Spinal cord (tissue), 10 donors: ENCODE measurements around the gene ADAMTS12. TPM values are rescaled to one million over a fixed set of nuclear protein-coding genes. Genes with fewer than 3 reads are reported as not detected.
A peak's percentile ranks its signal among the peaks of the same experiment; 100 is the strongest.

Experiments
- DNase-seq, 6 donors: peaks; one replicate each; pipeline versions ENCODE4 v3.0.0 to v3.0.0-alpha.2; 2013 to 2015; ENCODE audit warnings: low spot score in 6 of 6, low read depth in 4 of 6
- H3K27ac ChIP-seq: one replicate; pipeline ENCODE4 v1.5.1; 2013; ENCODE audit warnings: low read depth, low read length, control low read depth
- H3K27me3 ChIP-seq: one replicate; pipeline ENCODE4 v1.6.1; 2013; ENCODE audit warnings: low read length; ENCODE audit not compliant: control insufficient read depth, insufficient read depth
- H3K36me3 ChIP-seq: one replicate; pipeline ENCODE4 v1.6.1; 2013; ENCODE audit warnings: low read length; ENCODE audit not compliant: control insufficient read depth, insufficient read depth
- H3K4me1 ChIP-seq: one replicate; pipeline ENCODE4 v1.6.1; 2013; ENCODE audit warnings: low read length; ENCODE audit not compliant: control insufficient read depth, insufficient read depth
- H3K4me3 ChIP-seq: one replicate; pipeline ENCODE4 v1.5.1; 2013; ENCODE audit warnings: low read depth, low read length, control low read depth
- H3K9me3 ChIP-seq: one replicate; pipeline ENCODE4 v1.6.1; 2013; ENCODE audit warnings: low read length; ENCODE audit not compliant: control insufficient read depth, insufficient read depth
- WGBS: methylation state at CpG from one replicate; pipeline ENCODE4 v1.1.5; 2013; ENCODE audit warnings: missing lambda C conversion rate; ENCODE audit not compliant: insufficient coverage; 5-methylcytosine and 5-hydroxymethylcytosine counted together
- long read RNA-seq, 4 donors: transcript quantifications; one replicate each; lab custom pipeline, GENCODE V29; 2026
- polyA plus RNA-seq, 2 donors: library from polyadenylated mRNA; unstranded; fragments of 120-200 nt; gene quantifications; one replicate each; pipeline ENCODE4 v1.2.1, GENCODE V29; 2013; ENCODE audit not compliant: insufficient read length in 2 of 2
- total RNA-seq, 2 donors: library from RNA; depleted of rRNA in 1 of 2; stranded (reverse); fragments of 120-200 nt in 1 of 2; fragments of >200 nt in 1 of 2; gene quantifications; one replicate each; pipeline versions ENCODE4 v1.2.3 to v1.2.4, GENCODE V29; 2013 to 2014
- donor health status: healthy.

Gene ADAMTS12, protein sequence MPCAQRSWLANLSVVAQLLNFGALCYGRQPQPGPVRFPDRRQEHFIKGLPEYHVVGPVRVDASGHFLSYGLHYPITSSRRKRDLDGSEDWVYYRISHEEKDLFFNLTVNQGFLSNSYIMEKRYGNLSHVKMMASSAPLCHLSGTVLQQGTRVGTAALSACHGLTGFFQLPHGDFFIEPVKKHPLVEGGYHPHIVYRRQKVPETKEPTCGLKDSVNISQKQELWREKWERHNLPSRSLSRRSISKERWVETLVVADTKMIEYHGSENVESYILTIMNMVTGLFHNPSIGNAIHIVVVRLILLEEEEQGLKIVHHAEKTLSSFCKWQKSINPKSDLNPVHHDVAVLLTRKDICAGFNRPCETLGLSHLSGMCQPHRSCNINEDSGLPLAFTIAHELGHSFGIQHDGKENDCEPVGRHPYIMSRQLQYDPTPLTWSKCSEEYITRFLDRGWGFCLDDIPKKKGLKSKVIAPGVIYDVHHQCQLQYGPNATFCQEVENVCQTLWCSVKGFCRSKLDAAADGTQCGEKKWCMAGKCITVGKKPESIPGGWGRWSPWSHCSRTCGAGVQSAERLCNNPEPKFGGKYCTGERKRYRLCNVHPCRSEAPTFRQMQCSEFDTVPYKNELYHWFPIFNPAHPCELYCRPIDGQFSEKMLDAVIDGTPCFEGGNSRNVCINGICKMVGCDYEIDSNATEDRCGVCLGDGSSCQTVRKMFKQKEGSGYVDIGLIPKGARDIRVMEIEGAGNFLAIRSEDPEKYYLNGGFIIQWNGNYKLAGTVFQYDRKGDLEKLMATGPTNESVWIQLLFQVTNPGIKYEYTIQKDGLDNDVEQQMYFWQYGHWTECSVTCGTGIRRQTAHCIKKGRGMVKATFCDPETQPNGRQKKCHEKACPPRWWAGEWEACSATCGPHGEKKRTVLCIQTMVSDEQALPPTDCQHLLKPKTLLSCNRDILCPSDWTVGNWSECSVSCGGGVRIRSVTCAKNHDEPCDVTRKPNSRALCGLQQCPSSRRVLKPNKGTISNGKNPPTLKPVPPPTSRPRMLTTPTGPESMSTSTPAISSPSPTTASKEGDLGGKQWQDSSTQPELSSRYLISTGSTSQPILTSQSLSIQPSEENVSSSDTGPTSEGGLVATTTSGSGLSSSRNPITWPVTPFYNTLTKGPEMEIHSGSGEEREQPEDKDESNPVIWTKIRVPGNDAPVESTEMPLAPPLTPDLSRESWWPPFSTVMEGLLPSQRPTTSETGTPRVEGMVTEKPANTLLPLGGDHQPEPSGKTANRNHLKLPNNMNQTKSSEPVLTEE (N-terminal part only)
- 10 to 100 TPM; 18.4 to 44.5 TPM for total RNA-seq
- 1 to 10 TPM; 8.1 to 8.7 TPM for polyA plus RNA-seq
- long read RNA-seq, donor 1, partial matches to known transcripts, result 0 of 1 reads
- long read RNA-seq, donor 1, other reads (novel, unspliced or antisense), result 0 of 1 reads
- long read RNA-seq, donor 2, result 0 reads
- long read RNA-seq, donor 3, partial matches to known transcripts, result 0 of 1 reads
- long read RNA-seq, donor 3, other reads (novel, unspliced or antisense), result 0 of 1 reads
- long read RNA-seq, donor 4, partial matches to known transcripts, result 0 of 2 reads
- long read RNA-seq, donor 4, other reads (novel, unspliced or antisense), result 0 of 2 reads

DNA sequence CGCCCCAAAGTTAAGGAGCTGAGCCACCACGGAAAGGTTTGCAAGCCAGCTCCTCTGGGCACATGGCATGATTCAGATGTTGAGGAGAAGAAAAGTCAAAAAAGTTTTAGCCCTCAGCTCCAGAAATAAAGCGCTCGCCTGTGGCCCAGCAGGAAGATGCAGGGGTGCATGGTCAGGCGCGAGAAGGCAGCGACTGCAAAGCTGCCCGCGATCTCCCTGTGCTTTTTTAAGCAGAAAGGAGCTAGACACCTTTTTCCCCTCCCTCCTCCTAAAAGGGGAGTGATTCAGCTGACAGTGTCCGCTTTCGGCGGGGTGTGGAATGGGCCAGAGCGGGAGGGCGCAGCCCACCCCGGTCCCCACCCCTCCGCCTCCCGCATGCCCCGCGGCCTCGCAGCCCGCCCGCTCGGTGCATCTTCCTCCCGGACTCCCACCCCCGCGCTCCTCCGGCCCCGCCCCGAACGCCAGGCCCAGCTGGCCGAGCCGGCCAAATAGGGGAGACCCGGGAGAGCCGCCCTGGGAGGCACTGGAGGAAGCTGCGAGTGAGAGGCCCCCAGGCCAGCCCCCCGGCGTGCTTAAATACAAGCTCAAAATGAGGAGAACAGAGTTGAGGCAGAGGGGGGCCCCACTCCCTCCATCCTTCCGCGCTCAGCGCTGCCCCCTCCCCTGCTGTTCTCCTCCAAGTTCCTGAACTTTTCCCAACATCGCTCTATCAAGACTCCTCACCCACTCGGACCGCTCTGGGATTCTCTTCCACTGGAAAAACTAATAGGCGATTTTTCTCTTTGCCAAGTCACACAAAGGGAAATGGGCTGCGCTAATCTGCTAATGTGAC lies at the start of gene ADAMTS12:
ADAMTS12 (minus strand) TSS at position 203 of the 832 bp plus-strand sequence; CDS start at position 69, 134 bp downstream.
- peak within 1 kb of the TSS; percentile 51 for H3K4me3 ChIP-seq
- H3K27me3 ChIP-seq, result peaks cover 13% of the 10 kb centered on the region
- H3K9me3 ChIP-seq, result peaks cover 5% of the 10 kb centered on the region
- DNase-seq, result peak in 3 of 6 donors; percentile 9 to 68 (median 67)
- peaks cover 18% of the 10 kb centered on the region for H3K4me1 ChIP-seq
- no peaks in the 10 kb centered on the region for H3K36me3 ChIP-seq
- 3% methylated on average over 35 of the region's 45 CpGs for WGBS
- peak within 1 kb of the TSS; percentile 67 for H3K27ac ChIP-seq

DNA sequence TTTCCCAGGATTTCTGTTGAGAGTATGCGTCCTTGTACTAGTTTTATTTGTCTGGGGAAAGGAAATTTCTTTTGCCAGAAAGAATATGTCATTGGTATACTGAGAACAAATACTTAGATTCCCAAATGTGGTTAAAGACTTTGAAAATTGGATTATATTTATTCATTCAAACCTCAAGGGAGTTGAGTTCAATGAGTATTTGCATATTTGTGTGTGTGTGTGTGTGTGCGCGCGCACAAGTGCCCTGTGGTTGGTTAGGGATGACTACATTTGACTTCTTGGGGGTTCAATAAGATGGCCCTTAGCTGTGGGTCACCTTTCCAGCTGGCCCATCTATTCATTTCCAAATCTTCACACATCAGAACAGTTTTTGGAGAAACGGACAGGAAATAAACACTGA lies 49.3 kb upstream of the ADAMTS12 start:
- no peaks in the 10 kb centered on the region for H3K36me3 ChIP-seq
- DNase-seq, result no peak
- no peaks in the 10 kb centered on the region for H3K9me3 ChIP-seq
- no CpG with 5 or more reads among the region's 5 CpGs for WGBS
- peaks cover 51% of the 10 kb centered on the region for H3K27me3 ChIP-seq
- no peak overlapping the region for H3K4me3 ChIP-seq
- no peak overlapping the region for H3K27ac ChIP-seq
- peaks cover 29% of the 10 kb centered on the region for H3K4me1 ChIP-seq

GRCh38 chr5:33939556-33940262 lies 47.9 kb upstream of the ADAMTS12 start:
- H3K4me3 ChIP-seq, result no peak overlapping the region
- H3K9me3 ChIP-seq, result no peaks in the 10 kb centered on the region
- 93% methylated on average over 3 of the region's 8 CpGs for WGBS
- no peak for DNase-seq
- H3K27me3 ChIP-seq, result peaks cover 60% of the 10 kb centered on the region
- peaks cover 33% of the 10 kb centered on the region for H3K4me1 ChIP-seq
- no peak overlapping the region for H3K27ac ChIP-seq
- H3K36me3 ChIP-seq, result no peaks in the 10 kb centered on the region

DNA sequence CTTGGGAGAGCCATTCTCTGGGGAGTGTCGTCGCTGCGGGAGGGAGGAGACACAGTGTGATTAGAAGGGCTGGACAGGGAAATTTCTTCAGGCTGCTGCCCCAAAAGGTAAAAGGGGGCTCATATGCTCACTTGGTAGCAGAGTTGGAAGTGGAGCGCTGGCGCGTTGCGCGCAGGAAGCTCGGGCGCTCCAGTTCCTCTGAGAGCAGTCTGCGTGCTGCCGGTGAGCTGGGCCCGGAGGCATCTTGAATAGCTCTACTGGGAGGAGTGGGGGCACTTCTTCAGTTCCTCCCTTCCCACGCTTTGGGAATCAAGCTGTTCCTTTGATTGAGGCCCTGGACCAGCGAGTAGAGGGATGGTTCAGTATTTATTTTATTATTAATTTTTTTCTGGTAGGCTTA lies 47.1 kb upstream of the ADAMTS12 start:
- H3K36me3 ChIP-seq, result no peaks in the 10 kb centered on the region
- H3K4me1 ChIP-seq, result peaks cover 33% of the 10 kb centered on the region
- no peak overlapping the region for H3K27ac ChIP-seq
- 12% methylated on average over 13 of the region's 15 CpGs for WGBS
- peaks cover 60% of the 10 kb centered on the region for H3K27me3 ChIP-seq
- DNase-seq, result peak in 1 of 6 donors; percentile 30
- no peaks in the 10 kb centered on the region for H3K9me3 ChIP-seq
- no peak overlapping the region for H3K4me3 ChIP-seq

DNA sequence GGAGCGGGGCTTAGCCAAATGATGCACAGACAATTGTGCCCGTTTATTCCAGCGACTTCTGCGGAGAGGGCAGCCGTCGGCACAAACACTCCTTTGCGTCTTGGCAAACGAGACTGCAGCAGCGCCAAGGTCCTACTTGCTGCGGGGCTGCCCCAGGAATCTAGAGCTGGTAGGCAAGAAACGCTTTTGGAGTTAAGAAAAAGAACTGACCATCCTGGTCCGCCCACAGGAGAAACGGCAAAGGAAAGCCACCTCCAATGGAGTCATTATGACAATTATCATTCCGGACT lies 46.7 kb upstream of the ADAMTS12 start:
- Histone ChIP-seq H3K9me3 (no peaks in the 10 kb centered on the region), H3K27ac (no peak overlapping the region), H3K4me3 (no peak overlapping the region), H3K36me3 (no peaks in the 10 kb centered on the region), H3K27me3 (peaks cover 60% of the 10 kb centered on the region), H3K4me1 (peaks cover 33% of the 10 kb centered on the region)
- DNase-seq, result peak in 1 of 6 donors; percentile 11
- WGBS, result 18% methylated on average over 14 of the region's 14 CpGs

GRCh38 chr5:33937707-33938506 lies 46.1 kb upstream of the ADAMTS12 start:
- WGBS, result 22% methylated on average over 52 of the region's 54 CpGs
- peak in 1 of 6 donors; percentile 52 for DNase-seq
- peaks cover 60% of the 10 kb centered on the region for H3K27me3 ChIP-seq
- H3K9me3 ChIP-seq, result no peaks in the 10 kb centered on the region
- H3K4me3 ChIP-seq, result no peak overlapping the region
- no peaks in the 10 kb centered on the region for H3K36me3 ChIP-seq
- H3K4me1 ChIP-seq, result peaks cover 33% of the 10 kb centered on the region
- no peak overlapping the region for H3K27ac ChIP-seq

DNA sequence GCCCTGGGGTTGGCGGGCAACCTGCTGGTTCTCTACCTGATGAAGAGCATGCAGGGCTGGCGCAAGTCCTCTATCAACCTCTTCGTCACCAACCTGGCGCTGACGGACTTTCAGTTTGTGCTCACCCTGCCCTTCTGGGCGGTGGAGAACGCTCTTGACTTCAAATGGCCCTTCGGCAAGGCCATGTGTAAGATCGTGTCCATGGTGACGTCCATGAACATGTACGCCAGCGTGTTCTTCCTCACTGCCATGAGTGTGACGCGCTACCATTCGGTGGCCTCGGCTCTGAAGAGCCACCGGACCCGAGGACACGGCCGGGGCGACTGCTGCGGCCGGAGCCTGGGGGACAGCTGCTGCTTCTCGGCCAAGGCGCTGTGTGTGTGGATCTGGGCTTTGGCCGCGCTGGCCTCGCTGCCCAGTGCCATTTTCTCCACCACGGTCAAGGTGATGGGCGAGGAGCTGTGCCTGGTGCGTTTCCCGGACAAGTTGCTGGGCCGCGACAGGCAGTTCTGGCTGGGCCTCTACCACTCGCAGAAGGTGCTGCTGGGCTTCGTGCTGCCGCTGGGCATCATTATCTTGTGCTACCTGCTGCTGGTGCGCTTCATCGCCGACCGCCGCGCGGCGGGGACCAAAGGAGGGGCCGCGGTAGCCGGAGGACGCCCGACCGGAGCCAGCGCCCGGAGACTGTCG lies 45.4 kb upstream of the ADAMTS12 start:
- Histone ChIP-seq H3K36me3 (no peaks in the 10 kb centered on the region), H3K4me1 (peaks cover 33% of the 10 kb centered on the region), H3K9me3 (no peaks in the 10 kb centered on the region), H3K4me3 (peak overlapping the region; percentile 16), H3K27ac (no peak overlapping the region), H3K27me3 (peaks cover 57% of the 10 kb centered on the region)
- WGBS, result 27% methylated on average over 54 of the region's 54 CpGs
- DNase-seq, result no peak
